Astrocyte of the hippocampus (primary cell): ENCODE results near the gene IKZF3.
"Not testable (repeated sequence)": the region's sequence is repeated elsewhere in the genome, so short reads cannot be mapped to it uniquely, and the experiment has no call there.

ENCODE experiments used
- DNase-seq: peaks from one replicate; pipeline ENCODE4 v3.0.0; 2011; ENCODE audit warnings: low read depth, low spot score

Gene IKZF3

GRCh38 chr17:39861235-39861634 lies 2.9 kb downstream of the IKZF3 start:
- no peak for DNase-seq

DNA sequence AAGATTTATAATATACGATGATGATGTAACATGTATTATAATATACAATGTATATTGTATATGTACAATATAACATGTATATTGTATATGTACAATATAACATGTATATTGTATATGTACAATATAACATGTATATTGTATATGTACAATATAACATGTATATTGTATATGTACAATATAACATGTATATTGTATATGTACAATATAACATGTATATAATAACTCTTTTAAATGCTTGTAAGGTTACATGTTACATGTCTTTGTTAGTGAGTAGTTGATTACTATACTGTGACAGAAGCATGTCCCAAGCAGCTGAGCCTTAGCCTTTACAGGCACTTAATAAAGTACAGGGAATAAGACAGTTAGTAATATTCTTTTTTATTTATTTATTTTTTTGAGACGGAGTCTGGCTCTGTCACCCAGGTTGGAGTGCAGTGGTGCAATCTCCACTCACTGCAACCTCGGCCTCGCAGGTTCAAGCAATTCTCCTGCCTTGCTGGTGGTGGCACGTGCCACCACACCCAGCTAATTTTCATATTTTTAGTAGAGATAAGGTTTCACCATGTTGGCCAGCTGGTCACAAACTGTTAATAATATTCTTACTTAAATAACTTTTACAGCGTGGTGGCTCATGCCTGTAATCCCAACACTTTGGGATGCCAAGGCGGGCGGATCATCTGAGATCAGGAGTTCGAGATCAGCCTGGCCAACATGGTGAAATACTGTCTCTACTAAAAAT lies 8.0 kb downstream of the IKZF3 start:
- not testable (repeated sequence) for DNase-seq

- DNase-seq: no peak
These were observed 9.2 kb downstream of the IKZF3 start for GRCh38 chr17:39854909-39855308.

DNA sequence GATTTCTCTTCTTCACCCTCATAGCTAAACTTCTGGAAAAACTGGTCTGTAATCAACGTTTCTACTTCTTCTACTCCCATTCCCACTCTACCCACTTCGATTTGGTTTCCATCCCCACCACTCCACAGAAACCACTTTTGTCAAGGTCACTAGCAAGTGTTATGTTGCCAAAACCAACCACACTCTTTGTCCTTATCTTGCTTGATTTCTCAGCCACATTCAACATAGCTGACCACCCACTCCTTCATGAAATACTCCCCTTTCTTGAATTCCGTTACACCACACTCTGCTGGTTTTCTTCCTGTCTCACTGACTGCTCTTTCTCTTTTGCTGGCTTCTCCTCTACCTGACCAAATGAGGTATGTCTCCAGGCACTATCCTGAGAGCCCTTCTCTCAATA lies 11.9 kb downstream of the IKZF3 start:
- no peak for DNase-seq

- not testable (repeated sequence) for DNase-seq
These were observed 13.9 kb downstream of the IKZF3 start for GRCh38 chr17:39850186-39850585.

DNA sequence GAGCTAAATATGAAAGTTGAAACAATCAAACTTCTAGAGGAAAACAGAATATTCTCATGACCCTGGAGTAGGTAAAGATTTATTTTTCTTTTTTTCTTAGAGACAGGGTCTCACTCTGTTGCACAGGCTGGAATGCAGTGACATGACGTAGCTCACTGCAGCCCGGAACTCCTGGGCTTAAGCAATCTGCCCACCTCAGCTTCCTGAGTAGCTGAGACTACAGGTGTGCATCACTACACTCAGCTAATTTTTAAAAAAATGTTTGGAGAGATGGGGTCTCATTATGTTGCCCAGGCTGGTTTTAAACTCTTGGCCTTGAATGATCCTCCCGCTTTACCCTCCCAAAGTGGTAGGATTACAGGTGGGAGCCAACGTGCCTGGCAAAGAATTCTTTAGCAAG lies 15.5 kb downstream of the IKZF3 start:
- DNase-seq: no peak

DNA sequence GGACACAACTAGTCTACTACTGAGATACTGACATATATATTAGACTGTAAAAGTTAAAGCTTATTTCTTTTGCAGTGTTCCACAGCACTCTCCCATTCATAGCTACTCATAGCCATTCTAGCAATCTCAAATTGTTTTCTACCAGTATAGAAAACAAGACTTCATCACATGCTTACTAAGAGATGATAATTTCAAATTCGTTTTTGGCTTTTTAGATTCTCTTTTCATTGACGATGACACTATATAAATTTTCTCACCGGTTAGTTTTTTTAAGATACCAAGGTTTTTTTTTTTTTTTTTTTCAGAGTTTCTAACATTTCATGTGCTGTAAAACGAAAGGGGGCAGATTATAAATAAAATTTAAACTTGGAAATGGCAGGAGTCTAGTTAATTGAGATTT lies 17.9 kb downstream of the IKZF3 start:
- DNase-seq: no peak

- DNase-seq: no peak
These were observed 18.9 kb downstream of the IKZF3 start for GRCh38 chr17:39845052-39845846.

DNA sequence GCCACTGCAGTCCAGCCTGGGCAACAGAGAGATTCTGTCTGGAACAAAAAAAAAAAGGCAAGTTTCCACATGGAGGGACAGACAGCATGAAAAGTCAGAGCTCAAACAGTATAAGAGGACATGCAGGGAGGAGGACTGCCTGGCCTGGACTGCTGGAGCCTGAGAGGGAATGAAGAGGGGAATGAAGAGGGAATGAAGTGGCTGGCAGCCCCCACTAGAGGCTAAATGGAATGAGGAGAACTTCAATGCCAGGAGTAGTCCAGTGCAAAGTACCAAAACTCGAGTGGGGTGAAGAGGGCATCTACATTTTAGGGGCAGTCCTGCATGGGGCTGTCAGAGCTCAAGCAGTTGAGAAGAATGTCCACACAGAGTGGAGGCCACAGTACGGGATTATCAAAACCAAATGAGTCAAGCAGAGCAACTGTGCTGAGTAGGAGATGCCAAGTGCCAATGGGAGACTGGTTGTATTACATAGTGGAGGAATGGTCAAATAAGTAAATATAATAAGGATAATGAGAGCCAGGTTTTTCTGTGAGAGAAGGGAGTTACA lies 22.9 kb downstream of the IKZF3 start:
- no peak for DNase-seq

DNA sequence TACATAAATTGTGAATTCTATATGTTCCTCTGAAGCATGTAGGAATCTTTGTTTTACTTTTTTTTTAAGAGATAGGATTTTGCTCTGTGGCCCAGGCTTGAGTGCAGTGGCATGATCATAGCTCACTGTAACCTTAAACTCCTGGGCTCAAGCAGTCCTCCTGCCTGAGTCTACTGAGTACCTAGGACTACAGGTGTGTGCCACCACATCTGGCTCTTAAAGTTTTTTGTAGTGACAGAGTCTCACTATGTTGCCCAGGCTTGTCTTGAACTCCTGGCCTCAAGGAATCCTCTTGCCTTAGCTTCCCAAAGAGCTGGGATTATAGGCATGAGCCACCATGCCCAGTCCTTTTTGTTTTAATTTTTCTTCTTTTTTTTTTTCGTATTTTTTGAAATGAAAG lies 25.3 kb downstream of the IKZF3 start:
- DNase-seq: no peak

DNA sequence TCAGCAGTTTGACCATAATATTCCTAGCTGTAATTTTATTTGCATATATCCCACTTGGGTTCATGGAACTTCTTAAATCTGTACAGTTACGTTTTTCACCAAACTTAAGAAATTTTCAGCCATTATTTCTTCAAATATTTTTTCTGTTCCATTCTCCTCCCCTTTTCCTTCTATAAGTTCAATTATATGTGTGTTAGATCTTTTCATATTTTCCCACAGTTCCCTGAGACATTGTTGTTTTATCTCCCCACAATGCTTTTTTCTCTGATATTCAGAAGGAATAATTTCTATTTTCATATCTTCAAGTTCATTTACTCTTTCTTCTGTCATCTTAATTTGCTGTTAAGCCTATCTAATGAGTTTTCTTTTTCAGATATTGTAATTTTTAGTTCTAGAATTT lies 26.1 kb downstream of the IKZF3 start:
- DNase-seq: no peak

GRCh38 chr17:39836117-39836516 lies 28.0 kb downstream of the IKZF3 start:
- DNase-seq: no peak

DNA sequence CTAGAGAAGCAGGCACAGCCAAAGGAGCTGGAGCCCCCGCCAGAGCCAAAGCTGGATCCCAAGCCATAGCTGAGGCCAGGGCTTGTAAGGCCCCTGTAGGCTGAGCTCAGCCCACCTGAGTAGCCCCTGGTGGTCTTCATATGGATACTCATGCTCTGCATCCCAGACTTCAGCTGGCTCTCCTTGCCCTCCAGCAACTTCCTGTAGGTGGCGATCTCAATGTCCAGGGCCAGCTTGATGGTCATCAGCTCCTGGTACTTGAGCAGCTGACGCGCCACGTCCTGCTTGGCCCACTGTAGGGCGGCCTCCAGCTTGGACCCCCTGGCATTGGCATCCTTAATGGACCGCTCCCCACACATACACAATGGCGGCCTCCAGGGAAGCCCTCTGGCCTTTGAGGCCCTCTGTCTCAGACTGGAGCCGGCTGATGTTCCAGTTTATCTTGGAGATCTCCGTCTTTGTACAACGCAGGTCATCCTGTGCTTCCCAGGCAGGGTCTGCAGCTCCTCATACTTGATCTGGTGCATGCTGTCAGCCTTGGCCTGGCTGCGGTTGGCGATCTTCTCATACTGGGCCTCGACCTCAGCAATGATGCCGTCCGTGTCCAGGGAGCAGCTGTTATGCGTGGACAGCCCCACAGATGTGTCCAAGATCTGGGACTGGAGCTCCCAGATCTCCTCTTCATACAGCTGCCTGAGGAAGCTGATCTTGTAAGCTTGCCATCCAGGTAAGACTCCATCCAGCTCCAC lies 28.9 kb downstream of the IKZF3 start:
- no peak for DNase-seq

- DNase-seq: no peak
These were observed 30.1 kb downstream of the IKZF3 start for GRCh38 chr17:39834017-39834416.

- no peak for DNase-seq
These were observed 32.5 kb downstream of the IKZF3 start for GRCh38 chr17:39831588-39831987.

GRCh38 chr17:39828443-39828842 lies 35.7 kb downstream of the IKZF3 start:
- no peak for DNase-seq

DNA sequence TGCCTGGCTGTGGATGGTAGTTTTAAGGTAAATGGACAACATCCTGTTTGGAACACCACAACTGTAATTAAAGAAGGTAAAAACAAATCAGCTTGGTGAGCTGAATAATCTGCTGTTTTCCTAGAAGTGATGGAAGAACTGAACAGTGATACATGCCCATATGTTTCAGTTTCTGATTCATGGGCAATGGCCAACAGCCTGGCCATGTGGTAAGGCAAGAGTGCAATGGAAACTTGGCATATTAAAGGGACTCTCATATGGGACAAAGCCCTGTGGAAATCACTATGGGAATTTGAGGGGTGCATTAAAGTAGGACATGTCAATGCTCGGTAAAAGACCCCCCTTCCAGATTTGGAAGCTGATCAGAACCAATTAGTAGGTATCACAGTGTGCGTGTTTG lies 37.8 kb downstream of the IKZF3 start:
- DNase-seq: no peak

- no peak for DNase-seq
These were observed 40.6 kb downstream of the IKZF3 start for GRCh38 chr17:39823407-39824054.

GRCh38 chr17:39822051-39822451 lies 42.1 kb downstream of the IKZF3 start:
- DNase-seq: no peak

DNA sequence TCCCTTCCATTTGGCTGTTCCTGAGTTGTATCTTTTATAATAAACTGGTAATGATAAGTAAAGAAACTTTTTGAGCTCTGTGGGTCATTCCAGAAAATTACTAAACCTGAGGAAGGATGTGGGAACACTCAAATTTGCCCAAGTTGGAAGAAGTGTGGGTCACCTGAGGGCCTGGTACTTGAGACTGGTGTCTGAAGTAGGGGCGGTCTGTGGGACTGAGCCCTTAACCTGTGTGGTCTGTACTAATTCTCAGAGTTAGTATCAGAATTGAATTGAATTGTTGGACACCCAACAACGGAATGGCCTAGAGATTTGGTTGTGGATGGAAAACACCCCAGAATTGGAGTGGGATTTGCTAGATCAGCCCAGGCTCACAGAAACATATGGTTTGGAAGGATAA lies 43.1 kb downstream of the IKZF3 start:
- no peak for DNase-seq

- DNase-seq: no peak
These were observed 43.6 kb downstream of the IKZF3 start for GRCh38 chr17:39820541-39820940.
